ENCODE data around the gene HDAC9. TPM values are rescaled to one million over a fixed set of nuclear protein-coding genes. Genes with fewer than 3 reads are reported as not detected.

The HDAC9 gene
- total RNA-seq, 1 experiment from 2014 or later: 17.1 TPM

DNA sequence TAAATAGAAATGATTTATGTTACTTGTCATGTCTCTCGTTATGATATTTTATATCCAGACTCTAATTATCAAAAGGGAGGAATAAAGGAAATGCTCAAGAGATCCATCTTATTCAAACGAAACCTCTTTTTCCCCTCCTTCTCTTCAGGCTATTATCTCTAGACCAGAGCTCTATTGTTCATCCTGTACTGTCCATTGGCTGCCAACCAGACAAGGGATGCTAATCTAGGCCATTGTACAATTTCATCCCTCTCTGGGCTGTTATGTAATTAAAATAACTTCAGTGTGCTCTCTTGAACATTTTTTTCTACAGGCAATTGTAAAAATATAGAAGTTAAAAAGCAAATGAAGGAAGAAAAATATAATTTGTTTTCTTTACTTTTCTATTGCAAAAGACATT, 220.4 kb downstream of the HDAC9 start:
- H3K4me3 ChIP-seq (ENCODE audit: low read depth in 2 of 2, low read length in 2 of 2): no peak overlapping the region
- ATAC-seq (no peak), DNase-seq (ENCODE audit: low read depth, low spot score) (no peak)
- no peaks in the 10 kb centered on the region for H3K4me1 ChIP-seq (ENCODE audit: control insufficient read depth, insufficient read depth, low read length)
- in situ Hi-C loops (cut with HindIII; ENCODE audit: low pct_unique_long_range_greater_than_20kb, low sequenced_read_pairs) (no loop called here), intact Hi-C loops (cut with micrococcal nuclease; ENCODE audit: unreplicated experiment) (no loop called here)
- ChIA-PET POLR2A (no interaction called here), CTCF (no interaction called here)
- no peak overlapping the region for H3K27ac ChIP-seq (ENCODE audit: low read length)
- no TSS peak for BruUV-seq (replicated peaks)
- no peaks in the 10 kb centered on the region for H3K27me3 ChIP-seq (ENCODE audit: control insufficient read depth, insufficient read depth, low read length)
- no peaks in the 10 kb centered on the region for H3K36me3 ChIP-seq (ENCODE audit: control insufficient read depth, insufficient read depth, low read length)
- TF ChIP-seq POLR2AphosphoS5 (IDR thresholded peaks at IDR 0.05; ENCODE audit: low read depth, low read length) (no peak), TCF7L2 (IDR thresholded peaks at IDR 0.05; ENCODE audit: low read depth, low read length) (no peak), SIN3A (IDR thresholded peaks at IDR 0.05; ENCODE audit: borderline replicate concordance, insufficient read depth, low read depth, low read length) (no peak), CTCF (IDR thresholded peaks at IDR 0.05) (no peak)
- H3K9me3 ChIP-seq (ENCODE audit: control insufficient read depth, insufficient read depth, low read depth, low read length): no peaks in the 10 kb centered on the region

GRCh38 chr7:18721429-18721828, 225.9 kb downstream of the HDAC9 start:
- BruUV-seq (replicated peaks): no TSS peak
- CTCF ChIA-PET: no interaction called here

More at GRCh38 chr7:18721429-18721828, 225.9 kb downstream of the HDAC9 start:
- H3K36me3 ChIP-seq (ENCODE audit: control insufficient read depth, insufficient read depth, low read length): no peaks in the 10 kb centered on the region
- TF ChIP-seq, protein P1, sequence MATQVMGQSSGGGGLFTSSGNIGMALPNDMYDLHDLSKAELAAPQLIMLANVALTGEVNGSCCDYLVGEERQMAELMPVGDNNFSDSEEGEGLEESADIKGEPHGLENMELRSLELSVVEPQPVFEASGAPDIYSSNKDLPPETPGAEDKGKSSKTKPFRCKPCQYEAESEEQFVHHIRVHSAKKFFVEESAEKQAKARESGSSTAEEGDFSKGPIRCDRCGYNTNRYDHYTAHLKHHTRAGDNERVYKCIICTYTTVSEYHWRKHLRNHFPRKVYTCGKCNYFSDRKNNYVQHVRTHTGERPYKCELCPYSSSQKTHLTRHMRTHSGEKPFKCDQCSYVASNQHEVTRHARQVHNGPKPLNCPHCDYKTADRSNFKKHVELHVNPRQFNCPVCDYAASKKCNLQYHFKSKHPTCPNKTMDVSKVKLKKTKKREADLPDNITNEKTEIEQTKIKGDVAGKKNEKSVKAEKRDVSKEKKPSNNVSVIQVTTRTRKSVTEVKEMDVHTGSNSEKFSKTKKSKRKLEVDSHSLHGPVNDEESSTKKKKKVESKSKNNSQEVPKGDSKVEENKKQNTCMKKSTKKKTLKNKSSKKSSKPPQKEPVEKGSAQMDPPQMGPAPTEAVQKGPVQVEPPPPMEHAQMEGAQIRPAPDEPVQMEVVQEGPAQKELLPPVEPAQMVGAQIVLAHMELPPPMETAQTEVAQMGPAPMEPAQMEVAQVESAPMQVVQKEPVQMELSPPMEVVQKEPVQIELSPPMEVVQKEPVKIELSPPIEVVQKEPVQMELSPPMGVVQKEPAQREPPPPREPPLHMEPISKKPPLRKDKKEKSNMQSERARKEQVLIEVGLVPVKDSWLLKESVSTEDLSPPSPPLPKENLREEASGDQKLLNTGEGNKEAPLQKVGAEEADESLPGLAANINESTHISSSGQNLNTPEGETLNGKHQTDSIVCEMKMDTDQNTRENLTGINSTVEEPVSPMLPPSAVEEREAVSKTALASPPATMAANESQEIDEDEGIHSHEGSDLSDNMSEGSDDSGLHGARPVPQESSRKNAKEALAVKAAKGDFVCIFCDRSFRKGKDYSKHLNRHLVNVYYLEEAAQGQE (IDR thresholded peaks at IDR 0.05; ENCODE audit: insufficient read depth in 1 of 2, low read depth in 2 of 2, low read length in 1 of 2): no peak
- TF ChIP-seq SIN3A (IDR thresholded peaks at IDR 0.05; ENCODE audit: borderline replicate concordance, insufficient read depth, low read depth, low read length): no peak
- TF ChIP-seq CTCF (IDR thresholded peaks at IDR 0.05): no peak
- TF ChIP-seq POLR2AphosphoS5 (IDR thresholded peaks at IDR 0.05; ENCODE audit: low read depth, low read length): no peak
- TF ChIP-seq TCF7L2 (IDR thresholded peaks at IDR 0.05; ENCODE audit: low read depth, low read length): no peak
- H3K27ac ChIP-seq (ENCODE audit: low read length): no peak overlapping the region
- H3K4me1 ChIP-seq (ENCODE audit: control insufficient read depth, insufficient read depth, low read length): no peaks in the 10 kb centered on the region
- no peaks in the 10 kb centered on the region for H3K9me3 ChIP-seq (ENCODE audit: control insufficient read depth, insufficient read depth, low read depth, low read length)
- H3K4me3 ChIP-seq (ENCODE audit: low read depth in 2 of 2, low read length in 2 of 2): no peak overlapping the region
- intact Hi-C loops (cut with micrococcal nuclease; ENCODE audit: unreplicated experiment): no loop called here
- no peak for DNase-seq (ENCODE audit: low read depth, low spot score)
- H3K27me3 ChIP-seq (ENCODE audit: control insufficient read depth, insufficient read depth, low read length): no peaks in the 10 kb centered on the region
- in situ Hi-C loops (cut with HindIII; ENCODE audit: low pct_unique_long_range_greater_than_20kb, low sequenced_read_pairs): no loop called here
- ATAC-seq: no peak
- POLR2A ChIA-PET: no interaction called here
